Activated naive CD4-positive, alpha-beta T cell treated with anti-CD3 and anti-CD28 coated beads, Interleukin-2, amount 50 U/mL, for 72 hours (primary cell): ENCODE measurements around the gene ACSBG1. TPM values are rescaled to one million over a fixed set of nuclear protein-coding genes. Genes with fewer than 3 reads are reported as not detected.
A peak's percentile ranks its signal among the peaks of the same experiment; 100 is the strongest.
"Not testable (repeated sequence)": the region's sequence is repeated elsewhere in the genome, so short reads cannot be mapped to it uniquely, and the experiment has no call there.

Experiments used
- ATAC-seq, 2 donors: fragments of 150-1000 bp; cut with Tn5 transposase; 2 replicates each; pipeline ENCODE4 v1.10.0; 2021; ENCODE audit warnings: mild to moderate bottlenecking in 2 of 2, moderate library complexity in 2 of 2
- DNase-seq, 2 donors: peaks; one replicate each; pipeline ENCODE4 v3.0.0; 2021 to 2022; ENCODE audit warnings: low spot score in 2 of 2
- H3K27ac Mint-ChIP-seq, 2 donors: one replicate each; pipeline ENCODE4 v1.8.0; 2022; ENCODE audit warnings: mild to moderate bottlenecking in 2 of 2, mixed read lengths in 2 of 2
- H3K36me3 Mint-ChIP-seq, 2 donors: one replicate each; pipeline ENCODE4 v1.8.0; 2022; ENCODE audit warnings: mixed read lengths in 2 of 2
- H3K9me3 Mint-ChIP-seq, 2 donors: one replicate each; pipeline ENCODE4 v1.8.0; 2022; ENCODE audit warnings: mixed read lengths in 2 of 2
- total RNA-seq, 2 donors: library from RNA; stranded (reverse); gene quantifications; one replicate each; pipeline ENCODE4 v1.2.3, GENCODE V29; 2022

ACSBG1 gene
- total RNA-seq, 2 donors from 2014 or later: not detected

- H3K27ac Mint-ChIP-seq: no peak overlapping the region
- no peak for ATAC-seq
- DNase-seq: no peak
- no peaks in the 10 kb centered on the region for H3K9me3 Mint-ChIP-seq
- H3K36me3 Mint-ChIP-seq: peaks cover 0 to 5% of the 10 kb centered on the region in 2 donors
Observed at GRCh38 chr15:78260489-78260888, 26.1 kb upstream of the ACSBG1 start.

DNA sequence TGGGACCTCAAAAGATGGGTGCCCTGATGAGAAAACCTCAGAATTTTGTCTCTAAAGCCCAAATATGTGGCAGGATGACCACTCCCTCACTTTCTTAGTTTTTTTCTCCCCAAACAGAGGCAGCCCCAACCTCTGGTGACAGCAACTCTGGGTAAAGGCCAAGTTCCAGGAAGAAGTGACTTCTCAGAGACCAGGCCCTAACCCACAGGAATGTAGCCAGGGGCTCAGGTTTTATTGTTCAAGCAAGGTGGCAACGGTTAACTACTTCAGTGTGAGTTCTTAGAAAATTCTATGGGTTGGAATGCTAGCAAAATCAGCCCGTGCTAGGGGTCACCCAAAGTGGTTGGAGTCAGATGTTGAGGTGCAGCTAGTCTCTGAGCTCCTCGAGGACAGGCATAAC lies 24.9 kb upstream of the ACSBG1 start:
- Mint-ChIP-seq H3K36me3 (no peaks in the 10 kb centered on the region), H3K9me3 (no peaks in the 10 kb centered on the region), H3K27ac (no peak overlapping the region)
- ATAC-seq (no peak), DNase-seq (no peak)

- H3K27ac Mint-ChIP-seq: no peak overlapping the region
- ATAC-seq (no peak), DNase-seq (no peak)
- no peaks in the 10 kb centered on the region for H3K36me3 Mint-ChIP-seq
- H3K9me3 Mint-ChIP-seq: no peaks in the 10 kb centered on the region
Observed at GRCh38 chr15:78257681-78258080, 23.3 kb upstream of the ACSBG1 start.

DNA sequence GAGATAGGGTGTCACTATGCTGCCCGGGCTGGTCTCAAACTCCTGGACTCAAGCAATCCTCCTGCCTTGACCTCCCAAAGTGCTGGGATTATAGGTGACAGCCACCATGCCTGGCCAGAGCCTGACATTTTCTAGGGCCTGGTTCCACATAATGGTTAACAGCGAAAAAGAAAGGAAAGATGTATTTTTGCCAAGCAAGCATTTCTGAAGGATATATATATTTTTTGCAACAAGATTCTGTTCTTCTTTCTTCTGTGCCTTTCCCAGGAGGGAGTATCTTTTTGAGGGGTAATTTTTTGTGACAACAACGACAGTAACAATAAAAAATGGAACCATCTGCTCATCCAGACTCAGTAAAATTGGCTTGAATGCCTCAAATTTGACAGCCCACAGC lies 21.7 kb upstream of the ACSBG1 start:
- no peaks in the 10 kb centered on the region for H3K36me3 Mint-ChIP-seq
- H3K9me3 Mint-ChIP-seq: no peaks in the 10 kb centered on the region
- ATAC-seq (no peak), DNase-seq (no peak)
- H3K27ac Mint-ChIP-seq: peak overlapping the region in 1 of 2 donors; percentile 4

DNA sequence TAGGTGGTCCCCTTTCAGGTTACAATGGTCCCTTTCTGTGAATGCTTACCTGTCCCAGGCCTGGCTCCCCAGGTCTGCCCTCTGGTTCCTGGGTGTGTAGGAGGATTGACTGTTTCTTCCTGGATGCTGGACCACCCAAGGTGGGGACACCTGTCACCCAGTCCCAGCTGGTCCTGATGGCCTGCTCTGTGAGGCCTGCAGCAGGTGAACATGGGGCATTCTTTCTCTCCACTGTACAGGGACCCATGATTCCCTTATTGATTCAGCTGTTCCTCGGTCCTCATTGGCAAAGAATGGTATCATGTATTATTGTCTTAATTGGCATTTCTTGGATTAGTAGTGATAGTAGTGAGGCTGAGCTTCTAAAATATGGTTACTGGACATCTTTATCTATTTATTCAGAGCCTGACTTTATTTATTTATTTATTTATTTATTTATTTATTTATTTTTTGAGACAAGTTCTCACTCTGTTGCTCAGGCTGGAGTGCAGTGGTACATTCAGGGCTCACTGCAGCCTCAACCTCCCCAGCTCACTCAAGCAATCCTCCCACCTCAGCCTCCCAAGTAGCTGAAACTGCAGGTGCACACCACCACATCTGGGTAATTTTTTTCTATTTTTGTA lies 21.2 kb upstream of the ACSBG1 start:
- DNase-seq: no peak
- Mint-ChIP-seq H3K36me3 (no peaks in the 10 kb centered on the region), H3K27ac (no peak overlapping the region), H3K9me3 (no peaks in the 10 kb centered on the region)
- no peak for ATAC-seq

DNA sequence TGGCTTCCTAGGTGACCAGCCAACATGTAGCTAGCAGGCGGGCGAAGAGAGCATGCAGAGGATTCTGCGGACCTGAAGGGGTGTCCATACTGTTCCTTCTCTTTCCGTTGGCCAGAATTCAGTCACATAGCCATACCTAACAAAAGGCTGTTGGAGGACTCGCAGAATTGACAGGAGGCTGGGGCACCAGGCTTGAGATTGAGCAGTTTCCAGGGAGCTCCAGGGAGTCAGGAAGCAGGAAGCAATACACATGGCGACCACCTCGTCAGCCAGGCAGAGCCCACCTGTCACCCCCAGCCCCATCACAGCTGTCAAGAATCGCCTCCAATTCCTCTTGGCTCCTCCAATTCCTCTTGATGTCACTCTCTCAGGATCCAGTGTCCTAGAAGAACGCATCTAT lies 16.8 kb upstream of the ACSBG1 start:
- Mint-ChIP-seq H3K9me3 (no peaks in the 10 kb centered on the region), H3K36me3 (no peaks in the 10 kb centered on the region), H3K27ac (no peak overlapping the region)
- no peak for DNase-seq
- ATAC-seq: no peak

GRCh38 chr15:78249131-78249530 lies 14.8 kb upstream of the ACSBG1 start:
- Mint-ChIP-seq H3K36me3 (no peaks in the 10 kb centered on the region), H3K27ac (no peak overlapping the region), H3K9me3 (no peaks in the 10 kb centered on the region)
- DNase-seq: no peak
- ATAC-seq: no peak

DNA sequence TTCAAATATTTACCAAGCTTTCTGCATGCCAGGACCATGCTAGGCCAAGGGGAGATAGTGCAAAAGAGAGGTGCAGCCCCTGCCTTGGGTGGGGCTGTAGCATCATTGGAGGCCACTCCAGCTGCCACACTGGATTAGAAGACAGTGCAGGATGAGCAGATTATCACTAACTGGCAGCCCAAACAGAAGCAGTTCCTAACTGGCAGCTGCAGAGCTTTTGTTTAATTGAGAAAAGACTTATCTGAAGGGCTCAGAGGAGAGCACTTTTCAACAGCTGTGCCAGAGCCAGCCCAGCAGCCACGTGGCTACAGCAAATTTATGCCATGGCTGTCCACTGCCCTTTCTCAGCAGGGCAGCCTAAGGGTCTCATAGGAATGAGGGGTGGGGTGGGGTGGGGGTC lies 13.5 kb upstream of the ACSBG1 start:
- Mint-ChIP-seq H3K36me3 (no peaks in the 10 kb centered on the region), H3K9me3 (no peaks in the 10 kb centered on the region), H3K27ac (no peak overlapping the region)
- DNase-seq (no peak), ATAC-seq (no peak)

- not testable (repeated sequence) for H3K27ac Mint-ChIP-seq, H3K36me3 Mint-ChIP-seq, ATAC-seq, DNase-seq, H3K9me3 Mint-ChIP-seq
Observed at GRCh38 chr15:78245976-78246620, 11.7 kb upstream of the ACSBG1 start.

GRCh38 chr15:78245392-78245791 lies 11.0 kb upstream of the ACSBG1 start:
- H3K36me3 Mint-ChIP-seq, H3K27ac Mint-ChIP-seq, ATAC-seq, DNase-seq, H3K9me3 Mint-ChIP-seq: not testable (repeated sequence)

DNA sequence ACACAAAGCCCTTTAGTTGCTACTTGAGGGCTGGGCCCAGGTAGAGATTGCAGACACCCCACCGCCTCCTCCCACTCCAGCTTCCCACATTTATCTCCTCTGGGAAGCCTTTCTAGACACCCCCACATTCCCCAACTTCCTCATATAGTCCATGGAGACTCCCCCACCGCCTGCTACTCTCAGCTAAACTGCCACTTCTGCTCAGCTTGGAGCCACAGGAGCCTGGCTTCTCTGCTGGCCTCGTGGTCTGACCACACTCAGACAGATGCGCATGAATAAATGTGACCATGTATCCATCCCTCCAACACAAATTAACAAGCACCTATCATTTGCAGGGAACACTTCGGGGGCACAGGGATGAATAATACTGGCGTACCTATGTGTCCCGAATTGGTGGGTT lies 10.5 kb upstream of the ACSBG1 start:
- H3K27ac Mint-ChIP-seq: no peak overlapping the region
- no peaks in the 10 kb centered on the region for H3K9me3 Mint-ChIP-seq
- DNase-seq (no peak), ATAC-seq (no peak)
- H3K36me3 Mint-ChIP-seq: no peaks in the 10 kb centered on the region

GRCh38 chr15:78244101-78244500 lies 9.7 kb upstream of the ACSBG1 start:
- DNase-seq: no peak
- Mint-ChIP-seq H3K9me3 (no peaks in the 10 kb centered on the region), H3K27ac (no peak overlapping the region), H3K36me3 (no peaks in the 10 kb centered on the region)
- no peak for ATAC-seq

GRCh38 chr15:78243491-78243941 lies 9.2 kb upstream of the ACSBG1 start:
- no peak for ATAC-seq
- Mint-ChIP-seq H3K36me3 (no peaks in the 10 kb centered on the region), H3K9me3 (no peaks in the 10 kb centered on the region), H3K27ac (no peak overlapping the region)
- no peak for DNase-seq

GRCh38 chr15:78243058-78243457 lies 8.7 kb upstream of the ACSBG1 start:
- H3K36me3 Mint-ChIP-seq: no peaks in the 10 kb centered on the region
- DNase-seq: no peak
- no peak overlapping the region for H3K27ac Mint-ChIP-seq
- ATAC-seq: no peak
- H3K9me3 Mint-ChIP-seq: no peaks in the 10 kb centered on the region

- no peaks in the 10 kb centered on the region for H3K36me3 Mint-ChIP-seq
- H3K9me3 Mint-ChIP-seq: no peaks in the 10 kb centered on the region
- H3K27ac Mint-ChIP-seq: no peak overlapping the region
- ATAC-seq (peak; percentile 47 to 56), DNase-seq (peak in 1 of 2 donors; percentile 46)
Observed at GRCh38 chr15:78242128-78242527, 7.8 kb upstream of the ACSBG1 start.

DNA sequence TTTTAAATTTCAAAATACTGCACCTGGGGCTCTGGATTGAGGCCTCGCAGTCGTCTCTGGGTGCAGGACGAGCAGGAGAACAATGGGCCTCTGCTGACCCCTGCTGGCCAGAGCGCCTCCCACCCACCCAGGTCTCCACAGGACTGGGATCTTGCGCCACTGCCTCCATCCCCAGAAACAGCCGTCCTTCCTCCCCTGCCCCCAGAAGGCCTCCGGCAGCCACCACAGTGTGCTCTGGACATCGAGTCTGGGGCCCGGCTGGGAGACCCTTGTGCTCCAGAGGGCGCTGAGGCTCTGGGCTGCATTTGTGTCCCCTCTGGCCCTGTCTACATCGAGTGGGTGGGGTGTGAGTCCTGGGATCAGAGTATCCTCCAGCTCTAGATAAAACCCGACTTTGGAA lies 6.7 kb upstream of the ACSBG1 start:
- DNase-seq (peak; percentile 76 to 89), ATAC-seq (peak; percentile 95 to 97)
- Mint-ChIP-seq H3K9me3 (no peaks in the 10 kb centered on the region), H3K36me3 (no peaks in the 10 kb centered on the region), H3K27ac (no peak overlapping the region)

GRCh38 chr15:78239811-78240210 lies 5.4 kb upstream of the ACSBG1 start:
- Mint-ChIP-seq H3K27ac (no peak overlapping the region), H3K9me3 (no peaks in the 10 kb centered on the region), H3K36me3 (no peaks in the 10 kb centered on the region)
- ATAC-seq: no peak
- DNase-seq: no peak

- no peak for DNase-seq
- Mint-ChIP-seq H3K27ac (no peak overlapping the region), H3K9me3 (no peaks in the 10 kb centered on the region), H3K36me3 (no peaks in the 10 kb centered on the region)
- ATAC-seq: no peak
Observed at GRCh38 chr15:78237146-78237545, 2.8 kb upstream of the ACSBG1 start.
